ENCODE results near the gene PTPRC.

The PTPRC gene

GRCh38 chr1:198639671-198640143 lies 867 bp downstream of the PTPRC start:
- TF ChIP-seq SIN3A (IDR thresholded peaks at IDR 0.05; ENCODE audit: borderline replicate concordance, insufficient read depth, low read length): no peak
- TF ChIP-seq TAF1 (IDR thresholded peaks at IDR 0.05; ENCODE audit: borderline replicate concordance, insufficient read depth, low read length): no peak
- TF ChIP-seq POLR2AphosphoS5 (IDR thresholded peaks at IDR 0.05; ENCODE audit: low read depth, low read length): no peak
- no peak for TF ChIP-seq FOXP2 (optimal IDR thresholded peaks at IDR 0.05; ENCODE audit: borderline replicate concordance, extremely low read depth, extremely low read length, insufficient read depth)
- TF ChIP-seq REST (IDR thresholded peaks at IDR 0.05; ENCODE audit: insufficient read depth in 1 of 2, low read depth in 2 of 2, low read length in 2 of 2): no peak

- TF ChIP-seq FOXP2 (optimal IDR thresholded peaks at IDR 0.05; ENCODE audit: borderline replicate concordance, extremely low read depth, extremely low read length, insufficient read depth) (no peak), REST (IDR thresholded peaks at IDR 0.05; ENCODE audit: insufficient read depth in 1 of 2, low read depth in 2 of 2, low read length in 2 of 2) (no peak), SIN3A (IDR thresholded peaks at IDR 0.05; ENCODE audit: borderline replicate concordance, insufficient read depth, low read length) (no peak), TAF1 (IDR thresholded peaks at IDR 0.05; ENCODE audit: borderline replicate concordance, insufficient read depth, low read length) (no peak), POLR2AphosphoS5 (IDR thresholded peaks at IDR 0.05; ENCODE audit: low read depth, low read length) (no peak)
These were observed 1.3 kb downstream of the PTPRC start for GRCh38 chr1:198640174-198640573.

- TF ChIP-seq REST (IDR thresholded peaks at IDR 0.05; ENCODE audit: insufficient read depth in 1 of 2, low read depth in 2 of 2, low read length in 2 of 2) (no peak), SIN3A (IDR thresholded peaks at IDR 0.05; ENCODE audit: borderline replicate concordance, insufficient read depth, low read length) (no peak), POLR2AphosphoS5 (IDR thresholded peaks at IDR 0.05; ENCODE audit: low read depth, low read length) (no peak), FOXP2 (optimal IDR thresholded peaks at IDR 0.05; ENCODE audit: borderline replicate concordance, extremely low read depth, extremely low read length, insufficient read depth) (no peak), TAF1 (IDR thresholded peaks at IDR 0.05; ENCODE audit: borderline replicate concordance, insufficient read depth, low read length) (no peak)
These were observed 2.7 kb downstream of the PTPRC start for GRCh38 chr1:198641501-198641900.

- no peak for TF ChIP-seq REST (IDR thresholded peaks at IDR 0.05; ENCODE audit: insufficient read depth in 1 of 2, low read depth in 2 of 2, low read length in 2 of 2)
- no peak for TF ChIP-seq TAF1 (IDR thresholded peaks at IDR 0.05; ENCODE audit: borderline replicate concordance, insufficient read depth, low read length)
- TF ChIP-seq FOXP2 (optimal IDR thresholded peaks at IDR 0.05; ENCODE audit: borderline replicate concordance, extremely low read depth, extremely low read length, insufficient read depth): no peak
- no peak for TF ChIP-seq SIN3A (IDR thresholded peaks at IDR 0.05; ENCODE audit: borderline replicate concordance, insufficient read depth, low read length)
These were observed 3.3 kb downstream of the PTPRC start for GRCh38 chr1:198641966-198642668.

Measured in PFSK-1 (cell line).